ENCODE data around the gene FBXL5.

GRCh38 chr4:15657366-15657765 lies 2.2 kb upstream of the FBXL5 start:
- TF ChIP-seq CTCF (IDR thresholded peaks at IDR 0.05) (no peak), POLR2A (IDR thresholded peaks at IDR 0.05) (no peak)

All from Peyer's patch (tissue), 4 donors.